ENCODE results near the gene GSTCD.
"Not testable (repeated sequence)": the region's sequence is repeated elsewhere in the genome, so short reads cannot be mapped to it uniquely, and the experiment has no call there.

Gene GSTCD

DNA sequence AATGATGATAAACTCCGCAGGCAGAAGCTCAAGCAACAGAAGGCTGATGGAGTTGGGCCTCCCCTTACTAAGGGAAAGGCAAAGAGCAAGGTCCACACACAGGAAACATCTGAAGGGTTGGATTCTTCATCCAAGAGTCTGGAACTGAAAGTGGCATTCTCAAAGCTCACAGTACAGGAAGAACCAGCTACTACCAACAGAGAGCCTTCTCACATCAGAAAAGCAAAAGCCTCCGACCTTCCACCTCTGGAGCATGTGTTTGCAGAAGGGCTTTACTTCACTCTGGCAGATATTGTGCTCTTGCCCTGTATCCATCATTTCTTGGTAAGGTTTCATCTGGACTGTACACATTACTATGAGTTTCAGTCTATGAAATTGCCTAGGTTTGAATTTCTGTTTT, 10.6 kb downstream of the GSTCD start:
- no peak for DNase-seq

DNA sequence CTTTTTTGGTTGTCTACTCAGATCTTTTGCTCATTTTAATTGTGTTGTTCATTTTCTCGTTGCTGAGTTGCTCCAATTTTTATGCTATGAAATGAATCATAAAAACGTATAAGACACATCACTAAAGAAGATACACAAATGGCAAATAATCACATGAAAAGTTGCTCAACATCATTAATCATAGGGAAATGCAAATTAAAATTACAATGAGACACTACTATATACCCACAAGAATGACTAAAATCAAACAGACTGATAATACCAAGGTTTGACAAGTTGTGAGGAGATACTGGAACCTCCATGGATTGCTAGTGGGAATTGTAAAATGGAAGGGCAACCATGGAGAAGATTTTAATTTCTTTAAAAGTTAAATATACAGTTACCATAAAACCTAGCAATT, 17.0 kb downstream of the GSTCD start:
- no peak for DNase-seq

- not testable (repeated sequence) for DNase-seq
Observed at GRCh38 chr4:105729895-105730294, 21.3 kb downstream of the GSTCD start.

GRCh38 chr4:105735217-105735616, 26.6 kb downstream of the GSTCD start:
- DNase-seq = not testable (repeated sequence)

GRCh38 chr4:105741548-105741947, 33.0 kb downstream of the GSTCD start:
- DNase-seq = no peak

DNA sequence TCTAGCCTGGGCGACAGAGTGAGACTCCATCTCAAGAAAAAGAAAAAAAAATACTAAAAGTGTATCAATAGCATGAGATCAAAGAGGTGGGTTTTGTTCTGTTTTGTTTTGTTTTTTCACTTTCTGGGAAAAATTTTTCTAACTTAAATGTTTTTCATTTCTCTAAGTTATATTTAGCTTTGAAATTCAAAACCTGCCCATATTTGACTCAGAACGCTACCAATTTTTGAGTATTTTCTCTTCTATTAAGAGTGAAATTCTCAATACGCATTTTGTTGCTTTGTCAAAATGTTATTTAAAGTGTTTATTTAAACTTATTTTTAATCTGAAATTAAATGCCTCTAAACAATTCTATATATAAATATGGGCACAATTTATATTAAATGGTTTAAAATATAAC, 39.6 kb downstream of the GSTCD start:
- DNase-seq = no peak

GRCh38 chr4:105751718-105752299, 43.2 kb downstream of the GSTCD start:
- DNase-seq = no peak

GRCh38 chr4:105753361-105753760, 44.8 kb downstream of the GSTCD start:
- DNase-seq = no peak

DNA sequence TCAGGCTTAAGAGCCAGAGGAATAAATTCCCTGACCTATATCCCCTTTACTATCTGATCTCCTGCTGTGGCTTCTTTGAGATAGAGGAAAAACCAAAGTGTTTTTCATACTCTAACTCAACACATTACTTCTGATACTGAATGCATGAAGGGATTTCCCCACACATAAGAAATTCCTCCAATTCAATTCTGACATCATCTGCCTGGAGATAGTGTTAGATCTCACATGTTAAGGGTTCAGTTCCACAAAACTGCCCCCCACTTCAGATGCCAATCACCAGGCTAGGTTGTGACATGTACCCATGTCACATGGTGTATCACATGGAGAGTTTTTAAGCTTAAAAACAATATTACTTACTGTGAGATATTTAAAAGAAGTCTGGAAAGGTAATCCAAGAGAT, 46.8 kb downstream of the GSTCD start:
- no peak for DNase-seq

DNA sequence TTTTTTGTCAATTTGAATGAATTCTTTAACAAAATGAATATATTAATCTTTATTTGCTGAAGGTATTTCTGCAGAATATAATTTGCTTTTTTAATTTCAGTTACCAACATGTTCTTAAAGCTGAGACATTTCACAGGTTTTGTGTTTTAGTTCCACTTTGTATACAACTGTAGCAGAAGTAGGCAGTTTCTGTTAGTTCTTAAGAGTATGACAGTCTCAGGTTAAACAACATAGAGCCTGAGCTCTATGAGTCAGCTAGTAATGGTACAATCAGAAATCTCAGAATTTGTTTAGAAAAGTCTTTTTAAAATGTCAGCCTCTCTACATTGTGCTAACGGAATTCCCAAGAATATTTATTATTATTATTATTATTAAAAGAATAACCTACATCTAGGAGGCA, 50.4 kb downstream of the GSTCD start:
- DNase-seq = no peak

GRCh38 chr4:105765690-105766407, 57.3 kb downstream of the GSTCD start:
- DNase-seq = no peak

DNA sequence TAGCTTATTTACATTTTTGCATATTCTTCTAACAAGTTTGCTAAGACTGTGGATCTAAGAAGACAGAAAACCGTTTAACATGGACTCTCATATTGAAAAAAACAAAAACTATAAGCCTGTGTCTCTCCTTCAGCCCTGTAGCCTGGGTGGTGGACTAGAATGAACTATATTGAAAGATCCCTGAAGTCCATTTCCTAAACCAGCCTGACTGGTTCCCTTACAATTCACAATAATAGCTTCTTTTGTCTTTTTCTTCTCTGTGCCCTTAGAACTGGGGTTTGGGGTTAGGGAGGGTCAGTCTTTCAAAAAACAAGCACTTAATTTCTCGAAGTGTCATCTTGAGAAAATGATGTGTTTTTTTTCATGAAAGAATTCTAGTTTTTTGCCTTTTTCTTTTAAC, 59.0 kb downstream of the GSTCD start:
- no peak for DNase-seq

DNA sequence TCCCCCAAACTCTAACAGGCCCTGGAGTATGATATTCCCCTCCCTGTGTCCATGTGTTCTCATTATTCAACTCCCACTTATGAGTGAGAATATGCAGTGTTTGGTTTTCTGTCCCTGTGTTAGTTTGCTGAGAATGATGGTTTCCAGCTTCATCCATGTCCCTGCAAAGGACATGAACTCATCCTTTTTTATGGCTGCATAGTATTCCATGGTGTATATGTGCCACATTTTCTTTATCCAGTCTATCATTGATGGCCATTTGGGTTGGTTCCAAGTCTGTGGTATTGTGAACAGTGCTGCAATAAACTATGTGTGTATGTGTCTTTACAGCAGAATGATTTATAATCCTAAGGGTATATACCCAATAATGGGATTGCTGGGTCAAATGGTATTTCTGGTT, 61.9 kb downstream of the GSTCD start:
- not testable (repeated sequence) for DNase-seq

DNA sequence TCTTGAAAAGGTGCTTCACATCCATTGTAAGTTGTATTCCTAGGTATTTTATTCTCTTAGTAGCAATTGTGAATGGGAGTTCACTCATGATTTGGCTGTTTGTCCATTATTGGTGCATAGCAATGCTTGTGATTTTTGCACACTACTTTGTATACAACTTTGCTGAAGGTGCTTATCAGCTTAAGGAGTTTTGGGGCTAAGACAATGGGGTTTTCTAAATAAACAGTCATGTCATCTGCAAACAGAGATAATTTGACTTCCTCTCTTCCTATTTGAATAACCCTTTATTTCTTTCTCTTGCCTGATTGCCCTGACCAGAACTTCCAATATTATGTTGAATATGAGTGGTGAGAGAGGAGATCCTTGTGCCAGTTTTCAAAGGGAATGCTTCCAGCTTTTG, 63.5 kb downstream of the GSTCD start:
- not testable (repeated sequence) for DNase-seq

GRCh38 chr4:105775760-105776415, 67.3 kb downstream of the GSTCD start:
- DNase-seq = not testable (repeated sequence)

- no peak for DNase-seq
Observed at GRCh38 chr4:105780176-105780575, 71.6 kb downstream of the GSTCD start.

GRCh38 chr4:105784761-105785160, 76.2 kb downstream of the GSTCD start:
- no peak for DNase-seq

GRCh38 chr4:105785792-105786191, 77.2 kb downstream of the GSTCD start:
- no peak for DNase-seq

DNA sequence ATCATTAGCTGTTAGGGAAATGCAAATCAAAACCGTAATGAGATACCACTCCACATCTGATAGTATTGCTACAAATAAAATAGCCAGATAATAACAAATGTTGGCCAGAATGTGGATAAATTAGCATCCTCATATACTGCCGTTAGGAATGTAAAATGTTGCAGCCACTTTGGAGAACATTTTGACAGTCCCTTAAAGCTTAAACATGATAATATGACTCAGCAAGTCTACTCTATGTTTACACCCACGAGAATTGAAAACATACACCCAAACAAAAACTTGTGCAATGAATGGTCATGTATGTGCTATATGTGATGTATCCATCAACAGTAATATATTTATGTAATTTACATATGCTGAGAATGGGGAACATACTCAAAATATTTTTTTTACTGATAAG, 78.2 kb downstream of the GSTCD start:
- DNase-seq = no peak

- DNase-seq = no peak
Observed at GRCh38 chr4:105797225-105797624, 88.6 kb downstream of the GSTCD start.

DNA sequence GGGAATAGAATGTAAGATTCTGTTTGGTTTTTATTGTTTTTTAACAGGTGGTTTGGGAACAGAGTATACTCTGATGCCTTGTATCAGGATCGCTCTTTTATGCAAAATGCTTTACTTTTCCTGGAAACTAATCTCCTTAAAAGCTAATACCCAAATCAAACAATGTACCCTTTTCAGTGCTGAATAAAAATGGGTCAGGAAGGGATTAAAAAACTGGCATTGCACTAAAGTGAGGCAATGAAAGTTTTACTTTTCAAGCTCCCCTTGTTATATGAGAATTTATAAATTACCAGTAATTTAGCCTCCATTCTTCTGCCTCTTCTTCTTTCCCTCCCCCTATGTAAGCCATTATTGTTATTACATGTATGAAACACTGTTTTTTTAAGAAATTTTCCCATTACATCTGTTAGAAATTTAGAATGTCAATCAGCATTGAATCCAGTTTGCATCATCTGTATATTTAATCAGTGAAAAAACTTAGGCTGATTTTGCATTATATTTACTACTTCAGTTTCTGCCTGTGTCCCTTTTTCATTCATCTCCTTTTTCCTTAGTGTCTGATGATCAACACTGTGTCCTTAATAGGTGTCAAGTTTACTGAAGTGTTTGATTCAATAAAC, 97.0 kb downstream of the GSTCD start:
- no peak for DNase-seq

DNA sequence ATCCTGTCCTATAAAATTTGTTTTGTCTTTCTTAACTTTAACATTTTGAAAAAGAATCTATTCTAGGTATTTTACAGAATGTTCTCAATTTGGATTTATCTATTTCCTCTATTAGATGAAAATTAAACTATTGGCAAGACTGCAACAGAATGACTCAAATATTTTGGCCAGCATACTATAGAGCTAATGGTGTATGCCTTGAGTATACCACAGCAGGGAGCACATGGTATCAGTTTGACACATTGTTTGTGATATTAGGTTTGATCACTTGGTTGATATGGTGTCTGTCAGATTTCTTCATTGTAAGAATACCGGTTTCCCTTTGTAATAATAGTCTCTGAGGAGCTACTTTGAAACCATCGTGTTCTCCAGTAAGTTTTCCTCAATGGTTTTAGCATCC, 98.9 kb downstream of the GSTCD start:
- no peak for DNase-seq

DNA sequence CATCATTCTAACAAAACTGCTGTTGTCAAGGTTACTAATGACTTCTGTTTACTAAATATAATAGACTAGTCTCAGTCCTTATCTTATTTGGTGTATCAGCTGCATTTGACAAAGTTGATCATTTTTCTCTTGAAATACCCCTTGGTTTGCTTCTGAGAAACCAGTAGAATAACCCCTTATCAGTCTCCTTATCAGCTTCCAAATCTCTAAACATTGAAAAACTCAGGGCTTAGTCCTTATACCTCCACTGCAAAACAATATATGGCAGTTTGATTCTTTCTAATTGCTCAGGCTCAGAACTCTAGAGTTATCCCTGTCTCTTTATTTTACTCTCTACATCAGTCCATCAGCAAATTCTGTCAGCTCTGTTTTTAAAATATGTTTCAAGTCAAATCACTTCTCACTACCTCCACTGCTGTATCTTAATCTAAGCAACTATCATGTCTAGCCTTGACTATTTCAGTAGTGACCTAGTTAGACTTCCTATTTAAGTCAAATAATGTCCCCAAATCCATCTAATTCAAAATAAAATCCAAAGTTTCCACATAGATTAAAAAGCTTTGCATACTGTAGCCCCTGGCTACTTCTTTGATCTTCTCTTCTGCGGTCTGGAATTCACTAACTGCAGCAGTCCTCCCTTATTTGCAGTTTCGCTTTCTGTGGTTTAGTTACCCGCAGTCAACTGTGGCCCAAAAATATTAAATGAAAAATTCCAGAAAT, 99.6 kb downstream of the GSTCD start:
- DNase-seq = no peak

- DNase-seq = no peak
Observed at GRCh38 chr4:105808750-105809041, 100.1 kb downstream of the GSTCD start.
